ENCODE data around the gene RPLP1. TPM values are rescaled to one million over a fixed set of nuclear protein-coding genes. Genes with fewer than 3 reads are reported as not detected.

Gene RPLP1
- total and polyA plus RNA-seq, 2 of the 8 experiments (the other 6 are each of a cell fraction or from before 2014, with no cell fraction given) = 2,089 to 4,387 TPM

- no peak for TF ChIP-seq BCL11A (IDR thresholded peaks at IDR 0.05; ENCODE audit: low read depth in 2 of 2, low read length in 2 of 2)
- TF ChIP-seq SIN3A (conservative IDR thresholded peaks at IDR 0.05 in 1 of 2, IDR thresholded peaks at IDR 0.05 in 1 of 2; ENCODE audit: low read depth in 1 of 2, low read length in 2 of 2) = no peak
- TF ChIP-seq JUN (IDR thresholded peaks at IDR 0.05; ENCODE audit: low read depth, low read length) = no peak
- no peak for TF ChIP-seq CBX8 (IDR thresholded peaks at IDR 0.05; ENCODE audit: borderline replicate concordance, low read depth, low read length)
- TF ChIP-seq POLR2A (IDR thresholded peaks at IDR 0.05; ENCODE audit: control extremely low read depth in 1 of 2, low read depth in 2 of 2, low read length in 2 of 2) = no peak
These were observed 45.0 kb downstream of the RPLP1 start (continued) for GRCh38 chr15:69497667-69498066.

All from H1 (cell line).